Panc1 (cell line): ENCODE measurements around the gene CEBPZOS.

ENCODE experiments used
- TCF7L2 ChIP-seq: IDR thresholded peaks from 2 replicates; pipeline ENCODE4 v1.6.1; 2011; ENCODE audit warnings: mild to moderate bottlenecking, low read depth, low read length, inconsistent platforms
- TF ChIP-seq, protein P1 (sequence below): fragments of 450-650 bp; IDR thresholded peaks from 2 replicates; pipeline ENCODE4 v1.5.1; 2017; ENCODE audit warnings: mild to moderate bottlenecking
- TF ChIP-seq, protein P2 (sequence below), 2 experiments: IDR thresholded peaks; 2 replicates each; pipeline ENCODE4 v1.6.1; 2011 to 2012; ENCODE audit warnings: low read depth in 2 of 2, control low read depth in 1 of 2, low read length in 1 of 2, mild to moderate bottlenecking in 1 of 2, moderate library complexity in 1 of 2; ENCODE audit not compliant: insufficient read depth in 1 of 2

DNA sequence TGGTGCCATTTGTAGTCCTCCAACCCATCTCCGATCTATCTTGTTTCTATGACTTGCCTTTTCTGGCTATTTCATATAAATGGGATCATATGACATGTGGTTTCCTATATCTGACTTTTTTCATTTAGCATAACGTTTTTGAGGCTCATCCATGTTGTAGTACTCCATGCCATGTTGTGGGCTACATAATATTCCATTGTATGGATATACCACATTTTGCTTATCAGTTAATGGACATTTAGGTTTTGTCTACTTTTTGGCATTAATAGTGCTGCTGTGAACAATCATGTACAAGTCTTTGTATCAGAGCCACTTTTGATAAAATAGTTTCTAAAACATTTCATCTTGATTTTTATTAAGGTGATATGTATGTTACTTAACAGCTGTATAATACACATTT is 7.4 kb downstream of the CEBPZOS start:
- TF ChIP-seq, protein P1, sequence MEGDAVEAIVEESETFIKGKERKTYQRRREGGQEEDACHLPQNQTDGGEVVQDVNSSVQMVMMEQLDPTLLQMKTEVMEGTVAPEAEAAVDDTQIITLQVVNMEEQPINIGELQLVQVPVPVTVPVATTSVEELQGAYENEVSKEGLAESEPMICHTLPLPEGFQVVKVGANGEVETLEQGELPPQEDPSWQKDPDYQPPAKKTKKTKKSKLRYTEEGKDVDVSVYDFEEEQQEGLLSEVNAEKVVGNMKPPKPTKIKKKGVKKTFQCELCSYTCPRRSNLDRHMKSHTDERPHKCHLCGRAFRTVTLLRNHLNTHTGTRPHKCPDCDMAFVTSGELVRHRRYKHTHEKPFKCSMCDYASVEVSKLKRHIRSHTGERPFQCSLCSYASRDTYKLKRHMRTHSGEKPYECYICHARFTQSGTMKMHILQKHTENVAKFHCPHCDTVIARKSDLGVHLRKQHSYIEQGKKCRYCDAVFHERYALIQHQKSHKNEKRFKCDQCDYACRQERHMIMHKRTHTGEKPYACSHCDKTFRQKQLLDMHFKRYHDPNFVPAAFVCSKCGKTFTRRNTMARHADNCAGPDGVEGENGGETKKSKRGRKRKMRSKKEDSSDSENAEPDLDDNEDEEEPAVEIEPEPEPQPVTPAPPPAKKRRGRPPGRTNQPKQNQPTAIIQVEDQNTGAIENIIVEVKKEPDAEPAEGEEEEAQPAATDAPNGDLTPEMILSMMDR = no peak
- no peak for TF ChIP-seq TCF7L2
- TF ChIP-seq, protein P2, sequence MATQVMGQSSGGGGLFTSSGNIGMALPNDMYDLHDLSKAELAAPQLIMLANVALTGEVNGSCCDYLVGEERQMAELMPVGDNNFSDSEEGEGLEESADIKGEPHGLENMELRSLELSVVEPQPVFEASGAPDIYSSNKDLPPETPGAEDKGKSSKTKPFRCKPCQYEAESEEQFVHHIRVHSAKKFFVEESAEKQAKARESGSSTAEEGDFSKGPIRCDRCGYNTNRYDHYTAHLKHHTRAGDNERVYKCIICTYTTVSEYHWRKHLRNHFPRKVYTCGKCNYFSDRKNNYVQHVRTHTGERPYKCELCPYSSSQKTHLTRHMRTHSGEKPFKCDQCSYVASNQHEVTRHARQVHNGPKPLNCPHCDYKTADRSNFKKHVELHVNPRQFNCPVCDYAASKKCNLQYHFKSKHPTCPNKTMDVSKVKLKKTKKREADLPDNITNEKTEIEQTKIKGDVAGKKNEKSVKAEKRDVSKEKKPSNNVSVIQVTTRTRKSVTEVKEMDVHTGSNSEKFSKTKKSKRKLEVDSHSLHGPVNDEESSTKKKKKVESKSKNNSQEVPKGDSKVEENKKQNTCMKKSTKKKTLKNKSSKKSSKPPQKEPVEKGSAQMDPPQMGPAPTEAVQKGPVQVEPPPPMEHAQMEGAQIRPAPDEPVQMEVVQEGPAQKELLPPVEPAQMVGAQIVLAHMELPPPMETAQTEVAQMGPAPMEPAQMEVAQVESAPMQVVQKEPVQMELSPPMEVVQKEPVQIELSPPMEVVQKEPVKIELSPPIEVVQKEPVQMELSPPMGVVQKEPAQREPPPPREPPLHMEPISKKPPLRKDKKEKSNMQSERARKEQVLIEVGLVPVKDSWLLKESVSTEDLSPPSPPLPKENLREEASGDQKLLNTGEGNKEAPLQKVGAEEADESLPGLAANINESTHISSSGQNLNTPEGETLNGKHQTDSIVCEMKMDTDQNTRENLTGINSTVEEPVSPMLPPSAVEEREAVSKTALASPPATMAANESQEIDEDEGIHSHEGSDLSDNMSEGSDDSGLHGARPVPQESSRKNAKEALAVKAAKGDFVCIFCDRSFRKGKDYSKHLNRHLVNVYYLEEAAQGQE (IDR thresholded peaks at IDR 0.05; ENCODE audit: insufficient read depth in 1 of 2, low read depth in 2 of 2, low read length in 1 of 2) = no peak
